Nucleus accumbens (tissue), 56 donors: Measurements from ENCODE around the gene RIMBP2.

ENCODE experiments used
- DNase-seq, 56 donors: peaks; one replicate each; lab custom pipeline; 2025; lab: John Stamatoyannopoulos, UW

RIMBP2 gene

GRCh38 chr12:130421896-130422295 is 294.2 kb downstream of the RIMBP2 start:
- DNase-seq: no peak

DNA sequence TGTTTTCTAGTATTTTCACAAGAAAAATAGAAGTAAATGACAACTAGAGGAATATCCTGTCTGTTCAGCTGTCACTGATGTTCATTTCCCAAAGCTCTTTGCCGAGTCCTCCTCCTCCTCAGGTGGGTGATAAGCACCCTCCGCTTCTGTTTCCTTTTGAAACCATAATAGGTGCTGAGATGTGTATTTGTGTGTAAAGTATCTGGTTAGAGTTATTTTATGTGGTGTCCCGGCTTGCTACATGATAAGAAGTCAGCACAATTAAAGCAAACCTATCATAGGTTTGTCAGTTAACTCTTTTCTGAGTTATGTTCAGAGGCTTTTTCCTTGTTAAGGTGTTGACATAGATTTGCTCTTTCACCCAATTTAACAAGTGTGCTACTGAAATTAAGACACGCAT is 296.0 kb downstream of the RIMBP2 start:
- no peak for DNase-seq

GRCh38 chr12:130419116-130419515 is 297.0 kb downstream of the RIMBP2 start:
- no peak for DNase-seq

DNA sequence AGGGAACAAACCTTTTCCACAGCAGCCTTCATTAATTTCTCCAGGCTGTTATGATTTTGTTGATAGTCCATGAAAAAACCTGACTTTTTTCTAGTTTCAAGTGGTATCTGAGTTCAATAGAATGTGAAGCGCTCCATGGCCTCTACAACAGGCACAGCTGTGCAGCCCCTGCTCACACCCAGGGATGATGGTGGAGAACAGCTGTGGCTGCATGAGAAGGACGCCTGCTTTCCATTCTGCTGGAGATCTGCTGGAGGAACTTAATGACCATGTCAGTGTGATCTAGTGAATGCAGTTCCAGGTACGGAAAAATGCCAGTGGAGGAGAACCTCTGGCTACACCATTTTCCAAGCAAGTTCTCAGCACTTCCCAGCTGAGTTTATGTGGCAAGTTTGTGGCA is 297.8 kb downstream of the RIMBP2 start:
- no peak for DNase-seq

DNA sequence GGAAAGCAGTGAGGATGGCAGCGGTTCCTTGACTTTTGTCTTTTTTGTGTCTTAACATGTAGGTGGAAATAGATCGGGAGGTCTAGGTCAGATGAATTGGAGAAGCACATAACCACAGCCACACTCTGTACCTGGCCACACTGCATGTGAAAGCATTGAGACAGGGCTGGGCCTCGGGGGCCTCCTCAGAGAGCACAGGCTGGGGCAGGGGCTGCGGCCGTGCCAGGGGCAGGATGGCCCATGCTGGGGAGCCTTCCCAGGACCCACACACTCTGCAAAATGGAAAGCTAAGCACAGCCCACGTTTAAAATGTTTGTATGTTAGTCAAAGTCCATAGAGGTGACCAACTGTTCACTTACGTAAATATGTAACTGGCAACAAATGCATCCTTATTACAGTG is 301.7 kb downstream of the RIMBP2 start:
- no peak for DNase-seq

GRCh38 chr12:130413909-130414308 is 302.2 kb downstream of the RIMBP2 start:
- no peak for DNase-seq

- no peak for DNase-seq
Observed at GRCh38 chr12:130412384-130412783, 303.7 kb downstream of the RIMBP2 start.

DNA sequence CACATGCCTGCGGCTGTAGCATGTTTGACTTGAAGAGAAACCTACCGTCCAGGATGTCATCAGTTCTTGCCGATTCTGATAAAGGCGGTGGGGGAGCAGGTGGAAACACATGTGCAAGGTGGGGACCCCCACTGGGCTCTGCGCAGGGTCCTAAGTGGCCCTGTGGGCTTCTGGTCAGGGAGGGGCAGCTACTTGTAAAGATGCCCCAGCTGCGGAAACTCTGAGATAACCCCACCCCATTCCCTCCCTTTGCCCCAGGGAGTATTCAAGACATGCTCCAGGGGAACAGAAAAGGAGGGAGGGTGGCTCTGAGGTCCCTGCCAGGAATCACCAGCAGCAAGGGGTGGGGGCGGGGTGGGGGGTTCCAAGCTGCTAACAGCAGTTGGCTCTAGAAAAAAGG is 310.8 kb downstream of the RIMBP2 start:
- DNase-seq: no peak

DNA sequence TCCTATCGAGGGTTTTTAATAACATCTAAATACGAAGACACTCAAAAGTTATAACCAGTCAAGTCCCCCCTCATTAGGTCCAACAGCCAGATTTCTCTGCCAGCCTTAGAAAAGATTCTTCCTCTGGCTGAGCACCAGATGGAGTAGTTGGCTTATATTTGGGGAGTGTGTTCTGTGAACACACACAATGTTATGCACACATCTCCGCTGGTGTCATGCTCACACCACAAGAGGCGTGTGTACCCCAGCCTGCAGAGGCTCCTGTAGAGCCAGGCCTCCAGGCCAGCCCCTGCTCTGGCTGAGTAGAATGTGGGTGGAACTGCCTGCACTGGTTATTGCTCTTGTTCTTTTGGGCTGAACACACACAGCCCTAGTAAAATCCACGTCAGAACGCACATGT is 314.4 kb downstream of the RIMBP2 start:
- DNase-seq: peak in 1 of 56 donors; percentile 8

- DNase-seq: peak in 1 of 56 donors; percentile 8
Observed at GRCh38 chr12:130398100-130398848, 317.8 kb downstream of the RIMBP2 start.

GRCh38 chr12:130396667-130397066 is 319.4 kb downstream of the RIMBP2 start:
- no peak for DNase-seq

DNA sequence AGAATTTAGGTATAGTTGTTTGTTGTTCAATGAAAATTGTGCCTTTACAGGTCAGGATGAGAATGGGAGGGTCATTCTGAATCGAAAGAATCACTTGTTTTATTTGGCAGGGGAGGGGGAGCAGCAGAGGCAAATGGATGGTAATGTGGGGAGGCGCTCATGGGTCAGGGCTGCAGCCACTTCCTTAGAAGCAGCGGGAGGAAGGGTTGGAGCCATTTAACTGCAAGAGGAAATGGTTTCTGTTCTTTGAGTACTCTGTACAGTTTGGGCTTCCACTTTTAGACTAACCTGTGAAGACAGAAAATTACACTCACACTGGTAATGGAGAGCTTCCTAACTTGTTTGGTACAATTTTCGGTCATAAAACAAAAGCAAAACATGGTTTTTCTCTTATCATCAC is 321.2 kb downstream of the RIMBP2 start:
- DNase-seq: no peak

DNA sequence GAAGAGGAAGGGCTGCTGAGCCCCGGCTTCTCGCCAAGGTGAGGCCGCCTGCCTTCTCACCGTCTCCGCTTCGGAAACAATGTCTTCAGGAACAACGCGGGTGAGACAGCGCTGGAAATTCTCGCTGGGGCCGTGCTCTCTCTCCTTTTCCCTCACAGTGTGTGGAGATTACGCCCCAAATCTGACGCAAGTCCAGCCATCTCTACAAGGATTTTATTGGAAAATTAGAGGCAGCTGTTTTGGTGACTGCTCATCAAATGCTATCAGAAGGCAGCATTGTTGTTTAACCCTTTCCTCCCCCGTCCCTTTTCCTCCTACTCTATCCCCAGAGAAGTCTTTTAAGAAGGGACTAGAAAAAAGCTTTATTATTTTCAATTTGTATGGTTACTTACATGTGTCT is 324.9 kb downstream of the RIMBP2 start:
- DNase-seq: no peak

GRCh38 chr12:130385193-130385592 is 330.9 kb downstream of the RIMBP2 start:
- no peak for DNase-seq

DNA sequence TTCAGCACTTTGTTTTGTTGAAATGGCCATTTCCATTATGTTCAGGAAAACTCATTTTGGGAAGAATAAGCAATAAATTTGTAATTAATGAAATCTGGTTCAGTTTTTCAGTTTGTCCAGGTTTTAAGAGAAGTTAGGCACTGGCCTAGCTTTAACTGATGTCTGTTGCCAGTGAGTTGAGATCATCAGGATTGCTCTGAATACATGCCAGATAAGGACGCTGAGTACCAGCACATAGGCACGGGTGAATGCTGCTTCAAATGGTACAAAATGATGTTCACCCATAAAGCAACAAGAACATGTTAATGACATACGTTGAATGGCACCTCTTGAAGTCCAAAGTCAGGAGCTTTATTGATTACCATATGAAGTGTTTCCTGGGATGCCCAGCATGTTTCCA is 331.9 kb downstream of the RIMBP2 start:
- no peak for DNase-seq

DNA sequence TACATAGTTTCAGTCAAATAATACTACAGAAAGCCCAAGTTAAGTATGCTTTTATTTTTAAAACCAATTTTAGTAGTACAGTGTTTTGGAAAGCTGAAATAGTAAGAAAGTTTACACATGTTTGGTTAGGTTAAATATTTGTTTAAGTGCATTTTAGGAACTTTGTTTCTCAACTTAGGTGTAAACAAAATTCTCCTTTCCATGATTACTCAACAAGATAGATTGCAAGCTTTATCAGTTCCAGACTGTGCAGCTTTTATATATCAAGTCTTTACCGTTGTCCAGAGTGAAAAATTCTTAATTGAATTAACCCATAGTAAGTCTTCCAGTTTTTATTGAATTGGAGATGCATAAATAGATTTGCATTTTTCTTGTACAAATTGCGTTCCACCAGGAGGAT is 333.3 kb downstream of the RIMBP2 start:
- no peak for DNase-seq

DNA sequence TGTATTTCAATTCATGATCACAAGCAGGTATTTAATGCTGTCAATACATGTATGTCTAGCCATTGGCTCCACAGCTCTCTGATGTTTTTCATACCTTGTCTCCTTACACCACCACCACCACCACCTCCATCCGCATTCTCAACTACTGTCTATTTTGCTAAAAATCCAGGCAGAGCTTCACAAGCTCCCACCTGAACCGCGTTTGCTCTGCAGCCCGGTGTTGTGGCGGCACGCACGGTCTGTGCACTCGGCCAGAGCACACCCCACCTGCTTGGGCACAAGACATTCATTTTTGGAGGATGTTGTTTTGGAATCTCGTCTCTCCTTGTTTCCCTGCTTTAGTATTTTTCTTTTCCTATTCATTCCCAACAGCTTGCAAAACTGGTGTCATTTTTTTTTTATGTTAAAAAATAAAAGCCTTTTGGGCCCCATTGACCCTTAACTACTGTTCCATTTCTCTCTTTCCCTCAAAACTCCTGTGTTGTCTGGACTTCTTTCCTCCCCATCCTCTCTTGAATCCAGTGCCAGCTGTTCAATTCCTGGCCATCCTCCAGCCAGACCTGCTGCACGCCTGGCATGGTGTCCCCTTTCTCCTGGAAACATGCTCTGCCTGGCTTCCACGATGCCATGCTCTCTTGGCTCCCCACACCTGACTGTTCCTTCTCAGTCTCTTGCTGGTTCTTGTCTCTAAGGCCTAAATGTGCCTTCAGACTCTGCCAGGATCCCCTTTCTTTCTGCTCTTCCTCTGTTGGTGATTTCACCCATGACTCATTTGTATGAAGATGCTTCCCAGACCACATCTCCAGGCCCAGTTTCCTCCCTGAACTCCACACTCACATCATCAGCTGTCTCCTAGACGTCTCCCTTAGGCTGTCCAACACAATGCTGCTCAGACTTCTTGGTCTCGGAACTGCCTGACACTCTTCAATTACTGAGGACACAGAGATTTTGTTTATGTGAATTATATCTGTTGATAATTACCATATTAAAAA is 340.5 kb downstream of the RIMBP2 start:
- no peak for DNase-seq

- DNase-seq: no peak
Observed at GRCh38 chr12:130374083-130374482, 342.0 kb downstream of the RIMBP2 start.

DNA sequence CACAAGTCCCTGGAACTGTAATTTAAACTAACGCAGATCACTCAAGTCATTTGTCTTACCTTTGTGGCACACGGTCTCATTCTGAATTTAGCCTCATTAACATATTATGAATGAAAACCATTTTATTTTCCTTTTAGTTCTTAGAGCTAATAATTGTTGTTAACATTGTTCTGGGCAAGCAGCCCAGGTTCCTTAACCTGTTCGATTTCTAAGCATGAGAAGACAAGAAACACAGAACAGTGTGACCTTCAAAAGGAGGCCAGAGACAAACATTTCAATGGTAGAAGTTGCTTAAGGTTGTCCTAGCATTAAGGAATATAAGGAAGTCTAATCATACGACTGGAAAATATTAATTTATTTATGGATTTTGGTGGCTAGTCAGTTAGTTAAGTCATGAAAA is 343.2 kb downstream of the RIMBP2 start:
- no peak for DNase-seq

DNA sequence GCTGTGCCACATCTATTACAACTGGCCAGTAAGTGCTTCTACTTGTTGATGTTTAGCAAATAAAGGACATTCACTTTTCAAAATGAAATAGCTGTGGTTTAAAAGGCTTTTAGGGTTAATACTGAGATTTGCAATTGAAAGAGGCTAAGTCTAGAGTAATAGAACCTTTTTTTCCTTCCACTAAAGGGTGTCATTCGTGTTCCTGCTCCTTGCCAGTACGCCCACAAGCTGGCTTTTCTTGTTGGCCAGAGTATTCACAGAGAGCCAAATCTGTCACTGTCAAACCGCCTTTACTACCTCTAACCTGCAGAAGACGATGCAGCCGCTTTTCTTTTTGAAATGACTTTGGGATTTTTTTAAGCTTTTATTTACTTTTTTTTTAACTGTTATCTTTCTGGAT is 344.8 kb downstream of the RIMBP2 start:
- DNase-seq: no peak

- DNase-seq: no peak
Observed at GRCh38 chr12:130369816-130370215, 346.3 kb downstream of the RIMBP2 start.

- no peak for DNase-seq
Observed at GRCh38 chr12:130367523-130367922, 348.6 kb downstream of the RIMBP2 start.
